K562 (cell line): Measurements from ENCODE around the gene ULK1. TPM values are rescaled to one million over a fixed set of nuclear protein-coding genes. Genes with fewer than 3 reads are reported as not detected.

ENCODE experiments used
- ATAC-seq: fragments of 200-7000 bp; cut with Tn5 transposase; 3 replicates; pipeline ENCODE4 v1.9.1; 2020; ENCODE audit warnings: moderate library complexity
- BruUV-seq: library from RNA; stranded (reverse); fragments of 400-500 nt; replicated peaks from 2 replicates; lab custom pipeline; 2021; lab: Mats Ljungman, UMichigan
- CTCF ChIA-PET: fragments of 300-600 bp; formaldehyde crosslinking; extraction: SDS; loops from one replicate; lab custom pipeline; 2021; ENCODE audit warnings: low intra/inter-chr PET ratio; lab: Yijun Ruan, JAX
- POLR2A ChIA-PET: fragments of 300-600, 350-650 bp; sonication (Branson Sonifier 250); formaldehyde crosslinking; extraction: SDS; loops from one replicate; lab custom pipeline; 2021; ENCODE audit warnings: antibody characterized with exemption, inconsistent platforms; lab: Yijun Ruan, JAX
- DNase-seq, 4 experiments: peaks; one replicate each; pipeline versions ENCODE4 v3.0.0 to v3.0.0-alpha.2; 2011 to 2018; ENCODE audit warnings: low spot score in 3 of 4, mixed read lengths in 3 of 4; ENCODE audit errors: extremely low read depth in 1 of 4
- FAIRE-seq: peaks from 2 replicates; lab custom pipeline; 2011; peaks lifted over from hg19 to GRCh38; lab: Jason Lieb, UNC
- H2AFZ ChIP-seq: 2 replicates; pipeline ENCODE4 v1.6.0; 2011; ENCODE audit warnings: low read depth, low read length, control low read depth, inconsistent platforms
- H3K27ac ChIP-seq: fragments of 200-600 bp; 3 replicates; pipeline ENCODE4 v1.8.0; 2011; ENCODE audit warnings: low read depth, mild to moderate bottlenecking, control low read depth, inconsistent platforms, low read length, moderate library complexity, mixed read lengths; ENCODE audit errors: extremely low read depth
- H3K27me3 ChIP-seq, 2 experiments: fragments of 300-600 bp in 1 of 2; 2 replicates in 1 of 2; 3 replicates in 1 of 2; pipeline versions ENCODE4 v1.6.0 to v1.8.0; 2011; ENCODE audit warnings: inconsistent platforms in 2 of 2, low read length in 2 of 2, mild to moderate bottlenecking in 1 of 2, mixed read lengths in 1 of 2, moderate library complexity in 1 of 2; ENCODE audit not compliant: control insufficient read depth in 2 of 2, insufficient read depth in 2 of 2
- H3K36me3 ChIP-seq: fragments of 300-600 bp; 3 replicates; pipeline ENCODE4 v1.8.0; 2011; ENCODE audit warnings: mild to moderate bottlenecking, low read length, inconsistent platforms; ENCODE audit not compliant: control insufficient read depth, insufficient read depth
- H3K4me1 ChIP-seq, 2 experiments: fragments of 200-600 bp in 1 of 2; replicated peaks in 1 of 2; 2 replicates in 1 of 2; 3 replicates in 1 of 2; pipeline versions ENCODE4 v1.5.1 to v1.8.0; 2011; ENCODE audit warnings: inconsistent platforms in 2 of 2, low read length in 2 of 2, mild to moderate bottlenecking in 1 of 2, mixed read lengths in 1 of 2, moderate library complexity in 1 of 2; ENCODE audit not compliant: control insufficient read depth in 2 of 2, insufficient read depth in 2 of 2
- H3K4me2 ChIP-seq: 2 replicates; pipeline ENCODE4 v1.6.1; 2011; ENCODE audit warnings: low read length, control low read depth, inconsistent platforms, mixed read lengths; ENCODE audit not compliant: insufficient read depth
- H3K4me3 ChIP-seq: fragments of 200-600 bp; sonication (generic), shearing (Covaris generic); 2 replicates; pipeline ENCODE4 v1.5.1; 2016; ENCODE audit warnings: control low read depth, inconsistent platforms
- H3K79me2 ChIP-seq: fragments of 200-600 bp; 3 replicates; pipeline ENCODE4 v1.8.0; 2011; ENCODE audit warnings: low read length, inconsistent platforms; ENCODE audit not compliant: control insufficient read depth, insufficient read depth
- H3K9ac ChIP-seq, 2 experiments: 2 replicates each; pipeline versions ENCODE4 v1.6.0 to v1.6.1; 2011; ENCODE audit warnings: low read depth in 2 of 2, low read length in 2 of 2, control low read depth in 1 of 2, inconsistent platforms in 1 of 2, mild to moderate bottlenecking in 1 of 2, mixed read lengths in 1 of 2; ENCODE audit not compliant: insufficient read depth in 1 of 2
- H3K9me1 ChIP-seq: one replicate; pipeline ENCODE4 v1.6.0; 2011; ENCODE audit warnings: inconsistent platforms, mild to moderate bottlenecking, low read length, moderate library complexity; ENCODE audit not compliant: control insufficient read depth, insufficient read depth
- H3K9me3 ChIP-seq: replicated peaks from 2 replicates; pipeline ENCODE4 v1.5.1; 2011; ENCODE audit warnings: low read depth, low read length, inconsistent platforms; ENCODE audit not compliant: control insufficient read depth, insufficient read depth
- H4K20me1 ChIP-seq: replicated peaks from 2 replicates; pipeline ENCODE4 v1.6.1; 2011; ENCODE audit warnings: low read length, inconsistent platforms, mixed read lengths; ENCODE audit not compliant: control insufficient read depth, insufficient read depth
- ATF4 ChIP-seq: fragments of 450-650 bp; formaldehyde crosslinking; IDR thresholded peaks from 2 replicates; pipeline ENCODE4 v1.4.0; 2022; ENCODE audit warnings: mild to moderate bottlenecking, moderate library complexity
- CBX1 ChIP-seq: sonication (generic); IDR thresholded peaks from 2 replicates; pipeline ENCODE4 v1.6.1; 2016; ENCODE audit warnings: antibody characterized with exemption, low read depth, mild to moderate bottlenecking
- CBX3 ChIP-seq, 2 experiments: IDR thresholded peaks; 1 replicate in 1 of 2; 2 replicates in 1 of 2; pipeline ENCODE4 v1.6.1; 2012; ENCODE audit warnings: inconsistent platforms in 2 of 2, low read length in 2 of 2, borderline replicate concordance in 1 of 2, control low read depth in 1 of 2
- CHD4 ChIP-seq: fragments of 200-600 bp; sonication (generic); IDR thresholded peaks from 3 replicates; pipeline ENCODE4 v1.6.1; 2012; ENCODE audit warnings: low read depth, mild to moderate bottlenecking, mixed read lengths, low read length, inconsistent platforms; ENCODE audit not compliant: insufficient read depth, insufficient replicate concordance, poor library complexity, severe bottlenecking
- NFIC ChIP-seq: fragments of 450-650 bp; IDR thresholded peaks from 2 replicates; pipeline ENCODE4 v1.6.1; 2017; ENCODE audit warnings: mild to moderate bottlenecking, inconsistent platforms
- PRDM10 ChIP-seq: fragments of 450-650 bp; IDR thresholded peaks from 2 replicates; pipeline ENCODE4 v1.6.1; 2018; ENCODE audit not compliant: partially characterized antibody
- PREB ChIP-seq: sonication (generic); formaldehyde crosslinking; IDR thresholded peaks from 2 replicates; pipeline ENCODE4 v1.8.1; 2023; ENCODE audit warnings: mild to moderate bottlenecking, missing genetic modification reagents
- RBFOX2 ChIP-seq: fragments of 200-400 bp; formaldehyde crosslinking; IDR thresholded peaks from 2 replicates; pipeline ENCODE4 v1.6.1; 2017; ENCODE audit warnings: low read depth, mild to moderate bottlenecking, low read length, moderate library complexity
- SIN3B ChIP-seq: fragments of 450-650 bp; IDR thresholded peaks from 2 replicates; pipeline ENCODE4 v1.6.1; 2017; ENCODE audit warnings: low read depth, mild to moderate bottlenecking, moderate library complexity
- SUPT5H ChIP-seq: fragments of 450-650 bp; IDR thresholded peaks from 2 replicates; pipeline ENCODE4 v1.6.1; 2016
- USF1 ChIP-seq: sonication (generic); formaldehyde crosslinking; IDR thresholded peaks from 2 replicates; pipeline ENCODE4 v1.9.0; 2022; ENCODE audit warnings: mild to moderate bottlenecking, missing genetic modification reagents
- ZBTB17 ChIP-seq: fragments of 450-650 bp; formaldehyde crosslinking; IDR thresholded peaks from 2 replicates; pipeline ENCODE4 v1.4.0; 2020; ENCODE audit warnings: mild to moderate bottlenecking
- ZBTB8A ChIP-seq: fragments of 450-650 bp; IDR thresholded peaks from 2 replicates; pipeline ENCODE4 v1.6.1; 2018; ENCODE audit warnings: mild to moderate bottlenecking, moderate library complexity; ENCODE audit not compliant: partially characterized antibody
- ZNF408 ChIP-seq: fragments of 250-450 bp; sonication (Bioruptor Pico); IDR thresholded peaks from 2 replicates; pipeline ENCODE4 v1.4.0; 2020; ENCODE audit warnings: low read depth, mild to moderate bottlenecking, moderate library complexity
- WGBS: fragments of 100-300 bp; shearing (Covaris generic); methylation state at CpG from one replicate; pipeline ENCODE4 v1.1.6; 2016; ENCODE audit warnings: low coverage, mixed read lengths; ENCODE audit not compliant: insufficient coverage; ENCODE audit errors: missing lambda C conversion rate; 5-methylcytosine and 5-hydroxymethylcytosine counted together
- in situ Hi-C: fragments of 300-500 bp; cut with MboI; formaldehyde crosslinking; loops from 4 replicates; pipeline ENCODE4 v1.15.0; 2018; ENCODE audit warnings: inconsistent platforms, mixed read lengths
- intact Hi-C: fragments of 100-400 bp; cut with micrococcal nuclease; formaldehyde crosslinking; loops from 2 replicates; pipeline ENCODE4 v1.14.2; 2022
- polyA plus RNA-seq, 8 experiments: library from polyadenylated mRNA; depleted of rRNA in 4 of 8; stranded (reverse) in 5 of 8; unstranded in 3 of 8; fragments of >200 nt; fragmentation: Nextera tagmentation in 2 of 8; fragmentation: Illumina TruSeq in 1 of 8; extraction: Ambion mirVana in 2 of 8; extraction: Trizol in 1 of 8; gene quantifications; 2 replicates each; pipeline versions ENCODE4 v1.2.1 to v1.2.3, GENCODE V29; 2011 to 2014; ENCODE audit warnings: inconsistent platforms in 1 of 8, missing spikeins in 1 of 8
- total RNA-seq, 7 experiments: library from RNA; depleted of rRNA in 6 of 7; stranded (reverse); fragments of >200 nt in 6 of 7; fragmentation: Illumina TruSeq in 2 of 7; extraction: Trizol in 2 of 7; gene quantifications; 2 replicates each; pipeline versions ENCODE4 v1.2.1 to v1.2.3, GENCODE V29; 2011 to 2021; ENCODE audit warnings: low replicate concordance in 1 of 7

The ULK1 gene
- total and polyA plus RNA-seq, 9 of the 15 experiments (the other 6 are each of a cell fraction or from before 2014, with no cell fraction given) = 0.15 to 29.4 (median 2.5) TPM

GRCh38 chr12:131944601-131945251 is 50.3 kb downstream of the ULK1 start:
- intact Hi-C loops = no loop called here
- 93% methylated on average over 30 of the region's 35 CpGs for WGBS
- Histone ChIP-seq H2AFZ (no peak overlapping the region), H3K79me2 (peaks cover 2% of the 10 kb centered on the region; the same call in 2 of the 3 replicates), H3K9ac (0 out of 4 replicates have a peak overlapping the region, but pooled peaks of 1 of the 2 experiments have one; percentile 35), H3K36me3 (peaks cover 49% of the 10 kb centered on the region; the same call in 2 of the 3 replicates), H3K9me3 (no peaks in the 10 kb centered on the region), H3K4me3 (no peak overlapping the region), H3K27ac (no peak overlapping the region), H3K9me1 (no peaks in the 10 kb centered on the region), H4K20me1 (no peaks in the 10 kb centered on the region), H3K27me3 (no peaks in the 10 kb centered on the region), H3K4me2 (no peak overlapping the region), H3K4me1 (peaks cover 15 to 39% of the 10 kb centered on the region in 2 experiments)
- ChIA-PET POLR2A (interaction anchor here (0.6 to 2.0 kb wide), 4 partner anchors 10 to 185 kb away, joined by 3 to 6 read pairs (median 4); partner anchors contain the start of gene PUS1), CTCF (no interaction called here)
- no TSS peak for BruUV-seq
- in situ Hi-C loops = no loop called here
- ATAC-seq (no peak), FAIRE-seq (no peak), DNase-seq (peak in 2 of 4 experiments; percentile 19 to 27)
- TF ChIP-seq ZBTB17 = no peak
- peak; percentile 23; the same call in 1 of the 2 replicates for TF ChIP-seq CBX1
- TF ChIP-seq CHD4 = no peak
- TF ChIP-seq ATF4 (CRISPR knock-in tag) = no peak
- TF ChIP-seq SUPT5H = 0 out of 2 replicates have a peak, but pooled peaks have one; percentile 17
- TF ChIP-seq USF1 = 0 out of 2 replicates have a peak, but pooled peaks have one; percentile 21
- TF ChIP-seq PREB (CRISPR knock-in tag) = no peak
- no peak for TF ChIP-seq PRDM10
- TF ChIP-seq ZBTB8A = no peak
- TF ChIP-seq NFIC = peak; percentile 87
- TF ChIP-seq RBFOX2 = peak; percentile 52
- TF ChIP-seq SIN3B = no peak
- no peak for TF ChIP-seq ZNF408 (CRISPR knock-in tag)
- peak in 1 of 2 experiments; percentile 64; a peak in 1 of 3 replicates for TF ChIP-seq CBX3 (IDR thresholded peaks at IDR 0.05; ENCODE audit: borderline replicate concordance in 1 of 2, low read length in 2 of 2)
